HCT116 (cell line): Measurements from ENCODE around the gene VWA5B1.

ENCODE experiments used
- CEBPB ChIP-seq: IDR thresholded peaks from 2 replicates; pipeline ENCODE4 v1.6.1; 2012; ENCODE audit warnings: low read depth
- ELF1 ChIP-seq: IDR thresholded peaks from 2 replicates; pipeline ENCODE4 v1.6.1; 2012; ENCODE audit warnings: low read depth, borderline replicate concordance
- JUND ChIP-seq: IDR thresholded peaks from 2 replicates; pipeline ENCODE4 v1.6.1; 2012
- POLR2A ChIP-seq: IDR thresholded peaks from 2 replicates; pipeline ENCODE4 v1.7.0; 2011; ENCODE audit warnings: borderline replicate concordance; ENCODE audit not compliant: insufficient read depth, insufficient read length; ENCODE audit errors: extremely low read depth
- POLR2AphosphoS5 ChIP-seq: IDR thresholded peaks from 2 replicates; pipeline ENCODE4 v1.6.1; 2011; ENCODE audit warnings: mild to moderate bottlenecking, low read depth, low read length, moderate library complexity
- RAD21 ChIP-seq: IDR thresholded peaks from 2 replicates; pipeline ENCODE4 v1.6.1; 2012; ENCODE audit warnings: low read depth, mild to moderate bottlenecking
- SP1 ChIP-seq: IDR thresholded peaks from 2 replicates; pipeline ENCODE4 v1.6.1; 2012; ENCODE audit warnings: low read depth
- TF ChIP-seq, protein P1 (sequence below): IDR thresholded peaks from 2 replicates; pipeline ENCODE4 v1.6.1; 2012

DNA sequence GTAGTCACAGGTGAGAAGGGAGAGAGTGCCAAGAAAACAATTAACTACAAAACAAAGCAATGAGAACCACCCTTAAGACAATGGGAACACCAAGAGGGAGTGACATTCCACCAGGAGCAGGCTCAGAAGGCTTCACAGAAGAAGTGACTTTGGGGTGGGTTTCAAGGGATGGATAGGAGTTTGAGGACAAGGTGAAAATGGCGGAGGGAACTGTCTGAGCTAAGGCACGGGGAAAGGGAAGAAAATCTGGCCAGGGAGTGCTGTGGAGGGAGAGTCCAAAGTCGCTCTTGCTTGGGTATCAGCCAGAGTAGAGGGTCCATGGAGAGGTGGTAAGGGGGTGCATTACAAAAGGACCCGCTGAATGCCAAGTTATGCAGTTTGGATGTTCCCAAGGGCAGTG lies 108.1 kb downstream of the VWA5B1 start:
- no peak for TF ChIP-seq RAD21
- no peak for TF ChIP-seq ELF1
- TF ChIP-seq POLR2A = no peak
- no peak for TF ChIP-seq SP1
- no peak for TF ChIP-seq JUND
- TF ChIP-seq POLR2AphosphoS5 = no peak
- TF ChIP-seq CEBPB = no peak
- TF ChIP-seq, protein P1, sequence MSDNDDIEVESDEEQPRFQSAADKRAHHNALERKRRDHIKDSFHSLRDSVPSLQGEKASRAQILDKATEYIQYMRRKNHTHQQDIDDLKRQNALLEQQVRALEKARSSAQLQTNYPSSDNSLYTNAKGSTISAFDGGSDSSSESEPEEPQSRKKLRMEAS = no peak
